ENCODE measurements around the gene DOCK4. TPM values are rescaled to one million over a fixed set of nuclear protein-coding genes. Genes with fewer than 3 reads are reported as not detected.

DOCK4 gene
- polyA plus RNA-seq, 2 of the 4 experiments (the other 2 are of a cell fraction), result 13.7 to 15.7 TPM

DNA sequence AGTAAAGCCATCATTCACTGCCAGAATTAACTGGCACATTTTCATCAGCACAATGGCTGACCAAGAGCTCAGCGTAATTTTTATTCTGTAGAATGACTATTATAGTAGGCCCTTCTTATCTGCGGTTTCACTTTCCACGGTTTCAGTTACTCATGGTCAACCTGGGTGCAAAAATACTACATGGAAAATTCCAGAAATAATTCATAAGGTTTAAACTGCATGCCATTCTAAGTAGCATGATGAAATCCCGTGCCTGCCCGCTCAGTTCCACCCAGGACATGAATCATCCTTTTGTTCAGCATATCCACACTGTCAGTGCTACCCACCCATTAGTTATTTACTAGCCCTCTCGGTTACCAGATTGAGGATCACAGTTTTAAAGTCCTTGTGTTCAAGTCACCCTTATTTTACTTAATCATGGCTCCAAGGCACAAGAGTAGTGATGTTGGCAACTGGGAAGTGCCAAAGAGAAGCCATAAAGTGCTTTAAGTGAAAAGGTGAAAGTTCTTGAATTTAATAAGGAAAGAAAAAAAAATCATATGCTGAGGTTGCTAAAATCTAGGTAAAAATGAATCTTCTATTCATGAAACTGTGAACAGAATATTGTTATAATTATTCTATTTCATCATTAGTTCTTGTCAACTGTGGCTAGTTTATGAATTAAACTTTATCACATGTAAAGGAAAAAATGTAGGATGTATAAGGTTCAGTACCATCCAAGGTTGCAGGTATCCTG is 204.9 kb downstream of the DOCK4 start:
- ATAC-seq, result peak; percentile 89 to 95
- 11% methylated on average over 6 of the region's 6 CpGs for WGBS (ENCODE audit: missing lambda C conversion rate)

DNA sequence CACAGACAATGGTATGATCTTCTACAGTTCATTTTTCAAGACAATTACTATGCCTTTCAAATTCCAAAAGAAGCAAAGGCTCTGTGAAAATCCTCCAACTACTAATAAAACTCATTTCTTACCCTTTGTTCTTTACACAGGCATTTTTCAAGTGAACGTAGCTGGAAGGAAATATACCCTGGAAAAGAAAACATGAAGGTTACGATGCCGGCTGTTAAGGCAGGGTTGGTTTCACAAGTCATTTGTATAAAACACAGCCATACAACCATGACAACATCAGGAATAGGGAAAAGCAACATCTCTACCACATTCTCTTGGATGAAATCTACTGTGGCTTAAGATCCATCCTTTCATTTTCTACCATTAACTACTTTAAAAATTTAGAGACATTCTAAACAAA is 207.9 kb downstream of the DOCK4 start:
- FAIRE-seq, result no peak
- H3K27ac ChIP-seq, result no peak overlapping the region
- ATAC-seq, result no peak
- no peak overlapping the region for H3K4me3 ChIP-seq
- WGBS (ENCODE audit: missing lambda C conversion rate), result 82% methylated on average over 3 of the region's 3 CpGs
- ChIA-PET POLR2A (no interaction called here), CTCF (no interaction called here)
- DNase-seq (ENCODE audit: low read depth in 1 of 2, low spot score in 1 of 2), result no peak
- H3K4me1 ChIP-seq, result peaks cover 15% of the 10 kb centered on the region; the same call in 2 of the 3 replicates
- H3K9me3 ChIP-seq, result no peaks in the 10 kb centered on the region
- no peak overlapping the region for H3K4me2 ChIP-seq
- TF ChIP-seq, protein P1, sequence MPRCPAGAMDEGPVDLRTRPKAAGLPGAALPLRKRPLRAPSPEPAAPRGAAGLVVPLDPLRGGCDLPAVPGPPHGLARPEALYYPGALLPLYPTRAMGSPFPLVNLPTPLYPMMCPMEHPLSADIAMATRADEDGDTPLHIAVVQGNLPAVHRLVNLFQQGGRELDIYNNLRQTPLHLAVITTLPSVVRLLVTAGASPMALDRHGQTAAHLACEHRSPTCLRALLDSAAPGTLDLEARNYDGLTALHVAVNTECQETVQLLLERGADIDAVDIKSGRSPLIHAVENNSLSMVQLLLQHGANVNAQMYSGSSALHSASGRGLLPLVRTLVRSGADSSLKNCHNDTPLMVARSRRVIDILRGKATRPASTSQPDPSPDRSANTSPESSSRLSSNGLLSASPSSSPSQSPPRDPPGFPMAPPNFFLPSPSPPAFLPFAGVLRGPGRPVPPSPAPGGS (IDR thresholded peaks at IDR 0.05), result no peak
- TF ChIP-seq, protein P2, sequence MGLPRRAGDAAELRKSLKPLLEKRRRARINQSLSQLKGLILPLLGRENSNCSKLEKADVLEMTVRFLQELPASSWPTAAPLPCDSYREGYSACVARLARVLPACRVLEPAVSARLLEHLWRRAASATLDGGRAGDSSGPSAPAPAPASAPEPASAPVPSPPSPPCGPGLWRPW (IDR thresholded peaks at IDR 0.05), result no peak
- TF ChIP-seq CHD4 (IDR thresholded peaks at IDR 0.05; ENCODE audit: borderline replicate concordance), result no peak
- no peak for TF ChIP-seq TP53 (CRISPR knock-in tag; IDR thresholded peaks at IDR 0.05)
- no peak for TF ChIP-seq FOSB (CRISPR knock-in tag; IDR thresholded peaks at IDR 0.05)
- TF ChIP-seq HDAC2 (IDR thresholded peaks at IDR 0.05), result no peak
- no peak for TF ChIP-seq MAZ (IDR thresholded peaks at IDR 0.05; ENCODE audit: borderline replicate concordance, low read depth, low read length)
- no peak for TF ChIP-seq HOXB5 (CRISPR knock-in tag; IDR thresholded peaks at IDR 0.05)
- TF ChIP-seq, protein P3, sequence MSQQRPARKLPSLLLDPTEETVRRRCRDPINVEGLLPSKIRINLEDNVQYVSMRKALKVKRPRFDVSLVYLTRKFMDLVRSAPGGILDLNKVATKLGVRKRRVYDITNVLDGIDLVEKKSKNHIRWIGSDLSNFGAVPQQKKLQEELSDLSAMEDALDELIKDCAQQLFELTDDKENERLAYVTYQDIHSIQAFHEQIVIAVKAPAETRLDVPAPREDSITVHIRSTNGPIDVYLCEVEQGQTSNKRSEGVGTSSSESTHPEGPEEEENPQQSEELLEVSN (IDR thresholded peaks at IDR 0.05; ENCODE audit: borderline replicate concordance, low read depth), result no peak
- TF ChIP-seq PBX3 (IDR thresholded peaks at IDR 0.05), result no peak
- TF ChIP-seq FOSL2 (IDR thresholded peaks at IDR 0.05), result no peak
- no peak for TF ChIP-seq FOSL2 (CRISPR knock-in tag; IDR thresholded peaks at IDR 0.05)

More for the DNA sequence above, 204.9 kb downstream of the DOCK4 start:
- CTCF ChIA-PET, result no interaction called here
- DNase-seq (ENCODE audit: low read depth in 1 of 2, low spot score in 1 of 2) (peak; percentile 13 to 70), FAIRE-seq (peak; percentile 59)
- Histone ChIP-seq H3K4me3 (peak overlapping the region; percentile 11; the same call in 1 of the 3 replicates), H3K27ac (peak overlapping the region; percentile 68 to 79), H3K4me2 (peak overlapping the region; percentile 68), H3K4me1 (peaks cover 29% of the 10 kb centered on the region), H3K9me3 (no peaks in the 10 kb centered on the region)
- TF ChIP-seq PHF8 (IDR thresholded peaks at IDR 0.05; ENCODE audit: borderline replicate concordance, low read depth), result no peak
- peak; percentile 58 for TF ChIP-seq FOSL2 (IDR thresholded peaks at IDR 0.05)
- peak; percentile 69 for TF ChIP-seq FOSL2 (CRISPR knock-in tag; IDR thresholded peaks at IDR 0.05)
- no peak for TF ChIP-seq KDM5A (IDR thresholded peaks at IDR 0.05)
- no peak for TF ChIP-seq ZFP36 (IDR thresholded peaks at IDR 0.05; ENCODE audit: borderline replicate concordance, partially characterized antibody)
- TF ChIP-seq HOXB13 (CRISPR knock-in tag; IDR thresholded peaks at IDR 0.05; ENCODE audit: low read depth), result no peak
- TF ChIP-seq JUNB (IDR thresholded peaks at IDR 0.05), result peak; percentile 68
- no peak for TF ChIP-seq KDM1A (IDR thresholded peaks at IDR 0.05; ENCODE audit: low read depth)
- TF ChIP-seq, protein P4, sequence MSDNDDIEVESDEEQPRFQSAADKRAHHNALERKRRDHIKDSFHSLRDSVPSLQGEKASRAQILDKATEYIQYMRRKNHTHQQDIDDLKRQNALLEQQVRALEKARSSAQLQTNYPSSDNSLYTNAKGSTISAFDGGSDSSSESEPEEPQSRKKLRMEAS (IDR thresholded peaks at IDR 0.05), result peak; percentile 46; the same call in 1 of the 2 replicates
- TF ChIP-seq, protein P1 (IDR thresholded peaks at IDR 0.05), result no peak
- TF ChIP-seq, protein P5, sequence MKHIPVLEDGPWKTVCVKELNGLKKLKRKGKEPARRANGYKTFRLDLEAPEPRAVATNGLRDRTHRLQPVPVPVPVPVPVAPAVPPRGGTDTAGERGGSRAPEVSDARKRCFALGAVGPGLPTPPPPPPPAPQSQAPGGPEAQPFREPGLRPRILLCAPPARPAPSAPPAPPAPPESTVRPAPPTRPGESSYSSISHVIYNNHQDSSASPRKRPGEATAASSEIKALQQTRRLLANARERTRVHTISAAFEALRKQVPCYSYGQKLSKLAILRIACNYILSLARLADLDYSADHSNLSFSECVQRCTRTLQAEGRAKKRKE (CRISPR knock-in tag; IDR thresholded peaks at IDR 0.05; ENCODE audit: low read depth), result no peak
- TF ChIP-seq GATA3 (IDR thresholded peaks at IDR 0.05; ENCODE audit: borderline replicate concordance), result no peak; the same call in 1 of the 2 replicates
- peak; percentile 81 for TF ChIP-seq MAFK (IDR thresholded peaks at IDR 0.05; ENCODE audit: partially characterized antibody)
- TF ChIP-seq SMC3 (IDR thresholded peaks at IDR 0.05), result peak; percentile 23; the same call in 1 of the 3 replicates
- no peak for TF ChIP-seq EHF (CRISPR knock-in tag; IDR thresholded peaks at IDR 0.05)
- TF ChIP-seq, protein P2 (IDR thresholded peaks at IDR 0.05), result no peak
- TF ChIP-seq PBX3 (IDR thresholded peaks at IDR 0.05), result no peak
- peak; percentile 38 to 47; a peak in 1 of 5 replicates for TF ChIP-seq JUN (IDR thresholded peaks at IDR 0.05)
- no peak for TF ChIP-seq CHD2 (IDR thresholded peaks at IDR 0.05; ENCODE audit: low read length, partially characterized antibody)
- TF ChIP-seq RAD21 (conservative IDR thresholded peaks at IDR 0.05 in 1 of 2, IDR thresholded peaks at IDR 0.05 in 1 of 2), result no peak; a peak in 1 of 5 replicates
- no peak for TF ChIP-seq NR3C1 (IDR thresholded peaks at IDR 0.05)
- TF ChIP-seq HDAC2 (IDR thresholded peaks at IDR 0.05), result no peak
- peak; percentile 25 to 75; a peak in 2 of 4 replicates for TF ChIP-seq CEBPB (IDR thresholded peaks at IDR 0.05)
- no peak for TF ChIP-seq ZC3H11A (IDR thresholded peaks at IDR 0.05)
- TF ChIP-seq ESRRA (IDR thresholded peaks at IDR 0.05; ENCODE audit: borderline replicate concordance, low read length), result no peak
- POLR2A ChIA-PET, result no interaction called here
